Measurements from ENCODE around the gene CCDC60. TPM values are rescaled to one million over a fixed set of nuclear protein-coding genes. Genes with fewer than 3 reads are reported as not detected.

Gene CCDC60
- total RNA-seq, 1 experiment from 2014 or later, result not detected

DNA sequence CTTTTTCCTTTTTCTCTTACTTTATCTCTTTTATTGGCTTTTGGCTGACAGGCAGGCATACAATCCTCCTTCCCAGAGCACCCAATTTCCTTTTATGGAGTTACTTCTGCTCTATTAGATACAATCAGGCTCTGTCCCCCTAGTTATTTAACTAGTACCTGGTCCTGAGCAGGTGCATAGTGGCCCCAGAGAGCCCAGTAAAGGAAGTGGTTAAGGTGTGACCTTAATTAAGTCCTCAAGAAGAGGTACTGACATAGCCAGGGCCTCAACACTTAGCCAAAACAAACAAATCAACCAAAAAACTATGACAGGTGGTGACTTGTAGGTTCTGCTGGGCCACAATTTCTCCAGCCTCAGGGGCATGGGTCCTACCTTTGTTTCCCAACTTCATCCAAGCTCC is 82.9 kb downstream of the CCDC60 start:
- ChIA-PET POLR2A (ENCODE audit: low non-redundant PET) (no interaction called here), CTCF (no interaction called here)
- H3K9me3 ChIP-seq (ENCODE audit: low read depth, low read length, poor library complexity, severe bottlenecking), result no peaks in the 10 kb centered on the region
- no peaks in the 10 kb centered on the region for H3K36me3 ChIP-seq (ENCODE audit: insufficient read depth, low read length, poor library complexity, severe bottlenecking)
- no peak overlapping the region for H3K4me3 ChIP-seq (ENCODE audit: low read depth, low read length, poor library complexity, severe bottlenecking)
- no TSS peak for BruUV-seq (replicated peaks)
- DNase-seq (ENCODE audit: low spot score), result no peak
- H3K4me1 ChIP-seq (ENCODE audit: insufficient read depth, low read length, poor library complexity, severe bottlenecking), result no peaks in the 10 kb centered on the region
- H3K27ac ChIP-seq (ENCODE audit: low read depth, low read length, poor library complexity, severe bottlenecking), result no peak overlapping the region
- intact Hi-C loops (cut with micrococcal nuclease; ENCODE audit: unreplicated experiment), result loop anchor here (10.0 kb wide), 1 partner anchor 723 kb away; no protein-coding TSS in a partner anchor
- TF ChIP-seq EZH2 (IDR thresholded peaks at IDR 0.05; ENCODE audit: borderline replicate concordance, low read depth, low read length, poor library complexity, severe bottlenecking), result no peak
- TF ChIP-seq, protein P1, sequence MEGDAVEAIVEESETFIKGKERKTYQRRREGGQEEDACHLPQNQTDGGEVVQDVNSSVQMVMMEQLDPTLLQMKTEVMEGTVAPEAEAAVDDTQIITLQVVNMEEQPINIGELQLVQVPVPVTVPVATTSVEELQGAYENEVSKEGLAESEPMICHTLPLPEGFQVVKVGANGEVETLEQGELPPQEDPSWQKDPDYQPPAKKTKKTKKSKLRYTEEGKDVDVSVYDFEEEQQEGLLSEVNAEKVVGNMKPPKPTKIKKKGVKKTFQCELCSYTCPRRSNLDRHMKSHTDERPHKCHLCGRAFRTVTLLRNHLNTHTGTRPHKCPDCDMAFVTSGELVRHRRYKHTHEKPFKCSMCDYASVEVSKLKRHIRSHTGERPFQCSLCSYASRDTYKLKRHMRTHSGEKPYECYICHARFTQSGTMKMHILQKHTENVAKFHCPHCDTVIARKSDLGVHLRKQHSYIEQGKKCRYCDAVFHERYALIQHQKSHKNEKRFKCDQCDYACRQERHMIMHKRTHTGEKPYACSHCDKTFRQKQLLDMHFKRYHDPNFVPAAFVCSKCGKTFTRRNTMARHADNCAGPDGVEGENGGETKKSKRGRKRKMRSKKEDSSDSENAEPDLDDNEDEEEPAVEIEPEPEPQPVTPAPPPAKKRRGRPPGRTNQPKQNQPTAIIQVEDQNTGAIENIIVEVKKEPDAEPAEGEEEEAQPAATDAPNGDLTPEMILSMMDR (conservative IDR thresholded peaks at IDR 0.05; ENCODE audit: low read depth, low read length), result no peak
- no peaks in the 10 kb centered on the region for H3K27me3 ChIP-seq (replicated peaks; ENCODE audit: insufficient read depth, low read depth, low read length, poor library complexity)

DNA sequence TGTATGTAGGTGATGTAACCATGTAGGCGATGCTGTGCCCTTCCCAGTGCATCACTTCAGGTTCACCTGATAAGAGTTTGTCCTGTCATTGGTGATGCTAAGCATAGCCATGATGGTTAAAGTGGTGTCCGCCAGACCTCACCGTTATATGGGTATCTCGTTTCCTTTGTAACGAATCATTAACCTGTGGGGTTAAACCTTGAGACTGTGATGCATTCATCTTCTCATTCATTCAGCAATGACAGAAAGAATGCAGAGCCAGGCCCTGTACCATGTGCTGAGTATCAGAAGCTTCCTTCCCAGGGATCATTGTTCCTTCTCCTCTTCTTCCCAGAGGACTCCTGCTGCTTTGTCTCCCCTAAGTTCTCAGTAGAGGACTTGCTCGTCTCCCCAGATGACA is 84.9 kb downstream of the CCDC60 start:
- H3K9me3 ChIP-seq (ENCODE audit: low read depth, low read length, poor library complexity, severe bottlenecking), result no peaks in the 10 kb centered on the region
- H3K27ac ChIP-seq (ENCODE audit: low read depth, low read length, poor library complexity, severe bottlenecking), result no peak overlapping the region
- no peaks in the 10 kb centered on the region for H3K27me3 ChIP-seq (replicated peaks; ENCODE audit: insufficient read depth, low read depth, low read length, poor library complexity)
- no TSS peak for BruUV-seq (replicated peaks)
- intact Hi-C loops (cut with micrococcal nuclease; ENCODE audit: unreplicated experiment), result loop anchor here (10.0 kb wide), 1 partner anchor 725 kb away; no protein-coding TSS in a partner anchor
- no peaks in the 10 kb centered on the region for H3K36me3 ChIP-seq (ENCODE audit: insufficient read depth, low read length, poor library complexity, severe bottlenecking)
- no peaks in the 10 kb centered on the region for H3K4me1 ChIP-seq (ENCODE audit: insufficient read depth, low read length, poor library complexity, severe bottlenecking)
- POLR2A ChIA-PET (ENCODE audit: low non-redundant PET), result no interaction called here
- DNase-seq (ENCODE audit: low spot score), result no peak
- CTCF ChIA-PET, result no interaction called here
- no peak overlapping the region for H3K4me3 ChIP-seq (ENCODE audit: low read depth, low read length, poor library complexity, severe bottlenecking)
- no peak for TF ChIP-seq EZH2 (IDR thresholded peaks at IDR 0.05; ENCODE audit: borderline replicate concordance, low read depth, low read length, poor library complexity, severe bottlenecking)
- TF ChIP-seq, protein P1 (conservative IDR thresholded peaks at IDR 0.05; ENCODE audit: low read depth, low read length), result no peak

DNA sequence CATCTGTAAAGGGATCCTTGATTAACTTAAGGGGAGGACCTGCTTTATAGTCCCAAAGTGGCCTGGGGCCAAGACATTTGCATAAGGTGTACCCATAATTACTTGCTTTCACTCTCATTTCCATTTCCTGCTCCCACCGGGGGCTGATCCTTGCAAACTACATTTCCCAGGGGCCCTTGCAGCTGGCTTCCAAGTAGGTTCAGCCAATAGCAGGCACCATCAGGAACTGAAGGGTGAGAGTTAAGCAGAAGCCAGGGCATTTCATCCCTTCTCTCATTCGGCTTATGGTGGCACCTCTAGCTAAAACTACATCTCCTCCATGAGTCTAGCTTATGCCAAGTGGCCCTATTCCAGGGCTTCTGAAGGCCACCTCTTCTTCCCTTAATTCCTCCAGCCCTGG is 88.8 kb downstream of the CCDC60 start:
- H3K27ac ChIP-seq (ENCODE audit: low read depth, low read length, poor library complexity, severe bottlenecking), result no peak overlapping the region
- peak; percentile 44 for DNase-seq (ENCODE audit: low spot score)

More for the DNA sequence above, 88.8 kb downstream of the CCDC60 start:
- ChIA-PET POLR2A (ENCODE audit: low non-redundant PET) (no interaction called here), CTCF (interaction anchor here (1.4 kb wide), 1 partner anchor 21 kb away, joined by 4 read pairs; no protein-coding TSS in a partner anchor)
- H3K4me3 ChIP-seq (ENCODE audit: low read depth, low read length, poor library complexity, severe bottlenecking), result no peak overlapping the region
- H3K9me3 ChIP-seq (ENCODE audit: low read depth, low read length, poor library complexity, severe bottlenecking), result no peaks in the 10 kb centered on the region
- intact Hi-C loops (cut with micrococcal nuclease; ENCODE audit: unreplicated experiment), result no loop called here
- no peaks in the 10 kb centered on the region for H3K27me3 ChIP-seq (replicated peaks; ENCODE audit: insufficient read depth, low read depth, low read length, poor library complexity)
- BruUV-seq (replicated peaks), result no TSS peak
- TF ChIP-seq, protein P1 (conservative IDR thresholded peaks at IDR 0.05; ENCODE audit: low read depth, low read length), result no peak
- TF ChIP-seq EZH2 (IDR thresholded peaks at IDR 0.05; ENCODE audit: borderline replicate concordance, low read depth, low read length, poor library complexity, severe bottlenecking), result no peak
- H3K36me3 ChIP-seq (ENCODE audit: insufficient read depth, low read length, poor library complexity, severe bottlenecking), result no peaks in the 10 kb centered on the region
- no peaks in the 10 kb centered on the region for H3K4me1 ChIP-seq (ENCODE audit: insufficient read depth, low read length, poor library complexity, severe bottlenecking)

Data from A673 (cell line).